ENCODE measurements around the gene SYNC. TPM values are rescaled to one million over a fixed set of nuclear protein-coding genes. Genes with fewer than 3 reads are reported as not detected.
"Not testable (repeated sequence)": the region's sequence is repeated elsewhere in the genome, so short reads cannot be mapped to it uniquely, and the experiment has no call there.

SYNC gene
- total and polyA plus RNA-seq, 2 experiments from 2014 or later = 60.5 to 103 TPM

- H3K27ac ChIP-seq = no peak overlapping the region
- in situ Hi-C loops (cut with MboI) = no loop called here
Observed at GRCh38 chr1:32636914-32637645, 65.5 kb downstream of the SYNC start.

DNA sequence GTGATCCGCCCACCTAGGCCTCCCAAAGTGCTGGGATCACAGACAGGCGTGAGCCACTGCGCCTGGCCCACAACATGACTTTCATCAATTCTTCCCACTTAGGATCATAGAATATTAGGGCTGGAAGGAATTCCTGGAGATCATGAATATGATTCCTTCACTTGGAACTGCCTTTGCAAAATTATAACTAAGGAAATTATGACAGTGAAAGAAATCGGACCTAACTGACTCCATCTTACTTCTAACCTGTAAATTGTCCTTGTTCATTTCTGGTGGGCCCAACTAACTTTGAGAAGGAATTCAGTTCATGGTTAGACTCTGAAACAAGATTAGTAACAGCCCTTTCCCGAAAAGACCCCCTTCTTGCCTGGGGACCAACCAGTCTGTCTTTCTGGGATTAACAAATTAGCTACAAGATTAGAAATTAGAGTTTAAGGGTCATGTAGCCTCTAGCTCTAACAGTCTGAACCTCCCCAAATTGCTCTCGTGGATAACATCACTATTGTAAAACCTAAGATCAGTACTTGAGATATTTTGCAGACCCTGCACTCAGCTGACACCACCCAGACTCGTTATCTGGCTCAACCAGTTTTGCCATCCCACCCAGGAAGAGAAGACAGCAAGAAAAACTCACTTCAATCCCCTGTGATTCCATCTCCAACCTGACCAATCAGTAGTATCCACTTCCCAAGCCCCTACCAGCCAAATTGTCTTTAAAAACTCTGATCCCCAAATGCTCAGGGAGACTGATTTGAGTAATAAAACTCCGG is 66.9 kb downstream of the SYNC start:
- Histone ChIP-seq H3K9ac (no peak overlapping the region), H2AFZ (no peak overlapping the region), H3K9me2 (ENCODE audit: insufficient read depth) (no peaks in the 10 kb centered on the region), H3K79me2 (ENCODE audit: insufficient read depth) (peaks cover 87% of the 10 kb centered on the region), H4K20me1 (ENCODE audit: insufficient read depth) (no peaks in the 10 kb centered on the region), H3K9me3 (ENCODE audit: low read depth) (no peaks in the 10 kb centered on the region), H3K4me2 (ENCODE audit: unreplicated experiment) (no peak overlapping the region), H3K4me3 (no peak overlapping the region), H3F3A (ENCODE audit: insufficient read depth) (0 out of 2 replicates have a peak, but pooled peaks cover 3% of the 10 kb centered on the region), H3K27ac (no peak overlapping the region), H3K36me3 (ENCODE audit: low read depth) (peaks cover 14% of the 10 kb centered on the region; the same call in 1 of the 2 replicates), H3K27me3 (replicated peaks; ENCODE audit: insufficient read depth) (no peaks in the 10 kb centered on the region), H3K4me1 (ENCODE audit: insufficient read depth) (no peaks in the 10 kb centered on the region)
- 91 to 92% methylated on average over 8 of the region's 8 CpGs for WGBS, 2 experiments (ENCODE audit: low coverage in 1 of 2, low lambda C conversion rate in 2 of 2, missing lambda C conversion rate in 2 of 2)
- no peak for DNase-seq
- in situ Hi-C loops (cut with MboI) = no loop called here
- TF ChIP-seq EZH2 (IDR thresholded peaks at IDR 0.05; ENCODE audit: insufficient read depth, poor library complexity, severe bottlenecking) (no peak), EZH2phosphoT487 (IDR thresholded peaks at IDR 0.05; ENCODE audit: insufficient read depth, low read depth) (no peak)

More at GRCh38 chr1:32636914-32637645, 65.5 kb downstream of the SYNC start:
- H3K9me2 ChIP-seq (ENCODE audit: insufficient read depth) = no peaks in the 10 kb centered on the region
- H3F3A ChIP-seq (ENCODE audit: insufficient read depth) = 0 out of 2 replicates have a peak, but pooled peaks cover 3% of the 10 kb centered on the region
- no peak for TF ChIP-seq EZH2 (IDR thresholded peaks at IDR 0.05; ENCODE audit: insufficient read depth, poor library complexity, severe bottlenecking)
- TF ChIP-seq EZH2phosphoT487 (IDR thresholded peaks at IDR 0.05; ENCODE audit: insufficient read depth, low read depth) = no peak
- H3K79me2 ChIP-seq (ENCODE audit: insufficient read depth) = peaks cover 94% of the 10 kb centered on the region
- H3K27me3 ChIP-seq (replicated peaks; ENCODE audit: insufficient read depth) = no peaks in the 10 kb centered on the region
- no peak overlapping the region for H3K4me2 ChIP-seq (ENCODE audit: unreplicated experiment)
- 87 to 90% methylated on average over 16 of the region's 16 CpGs for WGBS, 2 experiments (ENCODE audit: low coverage in 1 of 2, low lambda C conversion rate in 2 of 2, missing lambda C conversion rate in 2 of 2)
- H3K9me3 ChIP-seq (ENCODE audit: low read depth) = no peaks in the 10 kb centered on the region
- H3K4me3 ChIP-seq = no peak overlapping the region
- no peak overlapping the region for H2AFZ ChIP-seq
- H3K36me3 ChIP-seq (ENCODE audit: low read depth) = peaks cover 13% of the 10 kb centered on the region; the same call in 1 of the 2 replicates
- H3K9ac ChIP-seq = no peak overlapping the region
- DNase-seq = no peak
- H3K4me1 ChIP-seq (ENCODE audit: insufficient read depth) = no peaks in the 10 kb centered on the region
- H4K20me1 ChIP-seq (ENCODE audit: insufficient read depth) = no peaks in the 10 kb centered on the region

GRCh38 chr1:32632829-32633228 is 69.7 kb downstream of the SYNC start:
- Histone ChIP-seq H3K9ac (no peak overlapping the region), H3F3A (ENCODE audit: insufficient read depth) (0 out of 2 replicates have a peak, but pooled peaks cover 3% of the 10 kb centered on the region), H3K9me3 (ENCODE audit: low read depth) (no peaks in the 10 kb centered on the region), H3K27me3 (replicated peaks; ENCODE audit: insufficient read depth) (no peaks in the 10 kb centered on the region), H3K27ac (no peak overlapping the region), H4K20me1 (ENCODE audit: insufficient read depth) (no peaks in the 10 kb centered on the region), H3K4me1 (ENCODE audit: insufficient read depth) (no peaks in the 10 kb centered on the region), H2AFZ (no peak overlapping the region), H3K4me2 (ENCODE audit: unreplicated experiment) (no peak overlapping the region), H3K4me3 (no peak overlapping the region), H3K9me2 (ENCODE audit: insufficient read depth) (no peaks in the 10 kb centered on the region), H3K36me3 (ENCODE audit: low read depth) (peaks cover 20% of the 10 kb centered on the region; the same call in 1 of the 2 replicates), H3K79me2 (ENCODE audit: insufficient read depth) (peaks cover 68% of the 10 kb centered on the region)
- in situ Hi-C loops (cut with MboI) = no loop called here
- DNase-seq = no peak
- no peak for TF ChIP-seq EZH2phosphoT487 (IDR thresholded peaks at IDR 0.05; ENCODE audit: insufficient read depth, low read depth)
- TF ChIP-seq EZH2 (IDR thresholded peaks at IDR 0.05; ENCODE audit: insufficient read depth, poor library complexity, severe bottlenecking) = no peak
- 54 to 58% methylated on average over 2 of the region's 2 CpGs for WGBS, 2 experiments (ENCODE audit: low coverage in 1 of 2, low lambda C conversion rate in 2 of 2, missing lambda C conversion rate in 2 of 2)

DNA sequence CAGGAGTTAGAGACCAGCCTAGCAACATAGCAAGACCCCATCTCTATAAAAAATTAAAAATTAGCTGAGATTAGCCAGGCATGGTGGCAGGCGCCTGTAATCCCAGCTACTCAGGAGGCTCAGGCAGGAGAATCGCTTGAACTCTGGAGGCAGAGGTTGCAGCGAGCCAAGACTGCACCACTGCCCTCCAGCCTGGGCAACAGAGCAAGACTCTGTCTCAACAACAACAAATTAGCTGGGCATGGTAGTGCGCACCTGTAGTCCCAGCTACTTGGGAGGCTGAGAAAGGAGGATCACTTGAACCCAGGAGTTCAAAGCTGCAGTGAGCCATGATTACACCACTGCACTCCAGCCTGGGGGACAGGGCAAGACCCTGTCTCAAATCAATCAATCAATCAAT is 72.4 kb downstream of the SYNC start:
- H2AFZ ChIP-seq; H3K4me2 ChIP-seq (ENCODE audit: unreplicated experiment); in situ Hi-C loops (cut with MboI); DNase-seq; H3K9me2 ChIP-seq (ENCODE audit: insufficient read depth); H3K4me1 ChIP-seq (ENCODE audit: insufficient read depth); H3K27me3 ChIP-seq (replicated peaks; ENCODE audit: insufficient read depth); H4K20me1 ChIP-seq (ENCODE audit: insufficient read depth); H3K4me3 ChIP-seq; H3K9ac ChIP-seq; H3K27ac ChIP-seq; H3F3A ChIP-seq (ENCODE audit: insufficient read depth); H3K9me3 ChIP-seq (ENCODE audit: low read depth): not testable (repeated sequence)
- WGBS, 2 experiments (ENCODE audit: low coverage in 1 of 2, low lambda C conversion rate in 2 of 2, missing lambda C conversion rate in 2 of 2) = 97 to 100% methylated on average over 4 of the region's 4 CpGs
- Histone ChIP-seq H3K36me3 (ENCODE audit: low read depth) (peaks cover 20% of the 10 kb centered on the region; the same call in 1 of the 2 replicates), H3K79me2 (ENCODE audit: insufficient read depth) (peaks cover 42% of the 10 kb centered on the region)

Small RNA genes within 50 kb of the gene (small RNA-seq; reads per million reads assigned to genes)
- not detected for gene RF00019 (ENCODE audit: low read depth, low replicate concordance)

Other genes with a start within 250 kb of the SYNC start
- not detected in 2 replicates for gene ZBTB8B, start 237.7 kb downstream of the SYNC start, total RNA-seq (2014; rRNA removed; shearing (Covaris generic))
- not detected in 2 replicates for gene ZBTB8B, start 237.7 kb downstream of the SYNC start, polyA plus RNA-seq (2016; fragmentation: Nextera tagmentation; extraction: Ambion mirVana)
- gene ZBTB8A, start 163.3 kb downstream of the SYNC start, total RNA-seq (2014; rRNA removed; shearing (Covaris generic)) = 5.3 and 5.6 TPM in 2 replicates
- 6.8 and 8.5 TPM in 2 replicates for gene ZBTB8A, start 163.3 kb downstream of the SYNC start, polyA plus RNA-seq (2016; fragmentation: Nextera tagmentation; extraction: Ambion mirVana)
- 37.0 and 44.6 TPM in 2 replicates for gene ZBTB8OS, start 52.2 kb downstream of the SYNC start, total RNA-seq (2014; rRNA removed; shearing (Covaris generic))
- 48.9 and 52.9 TPM in 2 replicates for gene ZBTB8OS, start 52.2 kb downstream of the SYNC start, polyA plus RNA-seq (2016; fragmentation: Nextera tagmentation; extraction: Ambion mirVana)
- gene RBBP4, start 51.6 kb downstream of the SYNC start, total RNA-seq (2014; rRNA removed; shearing (Covaris generic)) = 72.4 and 89.9 TPM in 2 replicates
- 109 and 116 TPM in 2 replicates for gene RBBP4, start 51.6 kb downstream of the SYNC start, polyA plus RNA-seq (2016; fragmentation: Nextera tagmentation; extraction: Ambion mirVana)
- gene YARS1, start 114.6 kb upstream of the SYNC start, total RNA-seq (2014; rRNA removed; shearing (Covaris generic)) = 125 and 135 TPM in 2 replicates
- 179 and 185 TPM in 2 replicates for gene YARS1, start 114.6 kb upstream of the SYNC start, polyA plus RNA-seq (2016; fragmentation: Nextera tagmentation; extraction: Ambion mirVana)
- 25.2 and 35.0 TPM in 2 replicates for gene S100PBP, start 114.9 kb upstream of the SYNC start, total RNA-seq (2014; rRNA removed; shearing (Covaris generic))
- gene S100PBP, start 114.9 kb upstream of the SYNC start, polyA plus RNA-seq (2016; fragmentation: Nextera tagmentation; extraction: Ambion mirVana) = 12.1 and 15.7 TPM in 2 replicates
- 0.76 TPM in 1 of 2 replicates, not detected in the other for gene FNDC5, start 168.1 kb upstream of the SYNC start, total RNA-seq (2014; rRNA removed; shearing (Covaris generic))
- 0.15 and 0.33 TPM in 2 replicates for gene FNDC5, start 168.1 kb upstream of the SYNC start, polyA plus RNA-seq (2016; fragmentation: Nextera tagmentation; extraction: Ambion mirVana)
- gene HPCA, start 183.7 kb upstream of the SYNC start, total RNA-seq (2014; rRNA removed; shearing (Covaris generic)) = not detected in 2 replicates
- gene HPCA, start 183.7 kb upstream of the SYNC start, polyA plus RNA-seq (2016; fragmentation: Nextera tagmentation; extraction: Ambion mirVana) = not detected in 2 replicates
- 41.7 and 60.4 TPM in 2 replicates for gene TMEM54, start 198.6 kb upstream of the SYNC start, total RNA-seq (2014; rRNA removed; shearing (Covaris generic))
- gene TMEM54, start 198.6 kb upstream of the SYNC start, polyA plus RNA-seq (2016; fragmentation: Nextera tagmentation; extraction: Ambion mirVana) = 33.7 and 36.1 TPM in 2 replicates